ENCODE results near the gene ACOX1. TPM values are rescaled to one million over a fixed set of nuclear protein-coding genes. Genes with fewer than 3 reads are reported as not detected.

The ACOX1 gene
- total and polyA plus RNA-seq, 2 experiments from 2014 or later = 21.3 to 43.0 TPM

- no peaks in the 10 kb centered on the region for H3K27me3 ChIP-seq
- no peak overlapping the region for H3K4me3 ChIP-seq
Observed at GRCh38 chr17:76023900-76024237, 44.9 kb upstream of the ACOX1 start.

GRCh38 chr17:76022973-76023899 lies 44.3 kb upstream of the ACOX1 start:
- Histone ChIP-seq H3K36me3 (no peaks in the 10 kb centered on the region), H3K4me1 (ENCODE audit: low read depth) (no peaks in the 10 kb centered on the region), H3K27ac (no peak overlapping the region), H3K4me3 (no peak overlapping the region), H3K9me3 (ENCODE audit: low read depth) (no peaks in the 10 kb centered on the region), H3K27me3 (no peaks in the 10 kb centered on the region)
- no peak for DNase-seq (ENCODE audit: low read depth in 1 of 2, low spot score in 1 of 2)
- no peak for TF ChIP-seq CTCF (IDR thresholded peaks at IDR 0.05; ENCODE audit: low read depth, low read length)

More at GRCh38 chr17:76023900-76024237, 44.9 kb upstream of the ACOX1 start:
- Histone ChIP-seq H3K36me3 (no peaks in the 10 kb centered on the region), H3K4me1 (ENCODE audit: low read depth) (peaks cover 2% of the 10 kb centered on the region), H3K9me3 (ENCODE audit: low read depth) (no peaks in the 10 kb centered on the region), H3K27ac (no peak overlapping the region)
- no peak for DNase-seq (ENCODE audit: low read depth in 1 of 2, low spot score in 1 of 2)
- no peak for TF ChIP-seq CTCF (IDR thresholded peaks at IDR 0.05; ENCODE audit: low read depth, low read length)

DNA sequence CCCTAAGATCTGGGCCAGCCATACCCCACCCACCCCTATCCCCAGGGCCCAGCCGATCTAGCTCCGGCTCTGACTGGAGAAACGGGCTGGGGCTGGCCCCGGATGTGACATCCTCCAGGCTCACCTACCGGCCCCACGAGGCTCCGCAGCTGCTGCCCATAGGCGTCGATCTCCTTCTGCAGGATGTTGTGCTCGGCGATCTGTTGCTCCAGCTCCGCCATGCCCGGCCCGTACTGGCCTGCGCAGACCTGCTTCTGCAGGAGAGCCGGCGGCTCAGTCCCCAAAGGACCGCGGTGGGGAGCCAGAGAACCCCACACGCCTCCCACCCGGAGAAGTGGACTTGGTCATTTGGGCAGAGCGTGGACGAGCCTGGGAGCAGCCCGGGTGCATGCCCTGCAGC lies 43.3 kb upstream of the ACOX1 start:
- H3K36me3 ChIP-seq = no peaks in the 10 kb centered on the region
- DNase-seq (ENCODE audit: low read depth in 1 of 2, low spot score in 1 of 2) = no peak
- no peaks in the 10 kb centered on the region for H3K9me3 ChIP-seq (ENCODE audit: low read depth)
- H3K4me3 ChIP-seq = no peak overlapping the region
- no peaks in the 10 kb centered on the region for H3K4me1 ChIP-seq (ENCODE audit: low read depth)
- no peaks in the 10 kb centered on the region for H3K27me3 ChIP-seq
- no peak overlapping the region for H3K27ac ChIP-seq
- TF ChIP-seq CTCF (IDR thresholded peaks at IDR 0.05; ENCODE audit: low read depth, low read length) = no peak

- TF ChIP-seq CTCF (IDR thresholded peaks at IDR 0.05; ENCODE audit: low read depth, low read length) = no peak
- no peaks in the 10 kb centered on the region for H3K9me3 ChIP-seq (ENCODE audit: low read depth)
- no peaks in the 10 kb centered on the region for H3K36me3 ChIP-seq
- H3K27me3 ChIP-seq = peaks cover under 1% of the 10 kb centered on the region
- H3K27ac ChIP-seq = no peak overlapping the region
- DNase-seq (ENCODE audit: low read depth in 1 of 2, low spot score in 1 of 2) = no peak
- H3K4me3 ChIP-seq = no peak overlapping the region
- no peaks in the 10 kb centered on the region for H3K4me1 ChIP-seq (ENCODE audit: low read depth)
Observed at GRCh38 chr17:76019833-76020467, 41.0 kb upstream of the ACOX1 start.

DNA sequence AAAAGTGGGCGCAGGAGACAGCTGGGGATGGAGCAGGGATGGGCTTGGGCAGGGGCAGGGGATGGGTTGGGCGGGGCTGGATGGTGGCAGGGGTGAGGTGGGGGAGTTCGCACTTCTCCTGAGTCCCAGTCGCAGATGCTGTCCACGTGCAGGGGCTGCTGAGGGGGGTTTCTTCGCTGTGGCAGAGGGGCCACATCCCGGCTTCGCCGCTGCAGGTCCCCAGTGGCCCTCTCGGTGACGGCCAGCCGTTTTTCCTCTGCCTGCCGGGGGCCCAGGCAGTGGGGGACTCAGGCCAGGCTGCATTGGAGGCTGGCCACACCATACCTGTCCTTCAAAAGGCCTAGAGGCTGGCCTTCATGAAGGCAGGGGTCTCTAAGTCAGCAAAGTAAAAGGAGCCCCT lies 39.8 kb upstream of the ACOX1 start:
- no peak overlapping the region for H3K4me3 ChIP-seq
- H3K27ac ChIP-seq = no peak overlapping the region
- no peaks in the 10 kb centered on the region for H3K9me3 ChIP-seq (ENCODE audit: low read depth)
- no peaks in the 10 kb centered on the region for H3K4me1 ChIP-seq (ENCODE audit: low read depth)
- no peak for DNase-seq (ENCODE audit: low read depth in 1 of 2, low spot score in 1 of 2)
- TF ChIP-seq CTCF (IDR thresholded peaks at IDR 0.05; ENCODE audit: low read depth, low read length) = no peak
- H3K36me3 ChIP-seq = no peaks in the 10 kb centered on the region
- H3K27me3 ChIP-seq = peaks cover 5% of the 10 kb centered on the region

All from cardiac muscle cell (in vitro differentiated cells and primary cell).